GM12872 (cell line): ENCODE measurements around the gene CLASP1.

Experiments
- CTCF ChIP-seq: IDR thresholded peaks from 3 replicates; pipeline ENCODE4 v1.5.1; 2011; ENCODE audit warnings: low read depth, mild to moderate bottlenecking, low read length, moderate library complexity; ENCODE audit not compliant: insufficient read depth

Gene CLASP1

DNA sequence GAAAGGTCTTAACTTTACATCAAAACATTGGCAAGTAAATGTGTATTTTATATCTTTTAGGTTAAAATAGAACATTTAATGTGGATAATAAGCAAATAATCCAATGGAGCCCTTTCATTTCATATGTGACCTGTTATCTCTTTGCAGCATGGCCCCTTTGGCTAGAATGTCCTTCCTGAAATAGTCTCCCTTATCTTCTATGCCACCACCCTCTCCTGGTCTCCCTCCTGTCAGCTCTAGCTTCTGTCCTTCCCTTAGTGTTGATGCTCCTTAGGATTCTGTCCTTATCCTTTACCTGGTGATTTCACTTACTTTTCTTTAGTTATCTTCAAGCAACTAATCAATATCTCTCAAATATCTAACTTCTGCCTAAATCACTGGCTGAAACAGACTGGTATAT lies 277.2 kb downstream of the CLASP1 start:
- TF ChIP-seq CTCF, result no peak

GRCh38 chr2:121368836-121369235 lies 280.4 kb downstream of the CLASP1 start:
- TF ChIP-seq CTCF, result no peak

- TF ChIP-seq CTCF, result no peak
Measured at GRCh38 chr2:121368155-121368554, 281.1 kb downstream of the CLASP1 start.

DNA sequence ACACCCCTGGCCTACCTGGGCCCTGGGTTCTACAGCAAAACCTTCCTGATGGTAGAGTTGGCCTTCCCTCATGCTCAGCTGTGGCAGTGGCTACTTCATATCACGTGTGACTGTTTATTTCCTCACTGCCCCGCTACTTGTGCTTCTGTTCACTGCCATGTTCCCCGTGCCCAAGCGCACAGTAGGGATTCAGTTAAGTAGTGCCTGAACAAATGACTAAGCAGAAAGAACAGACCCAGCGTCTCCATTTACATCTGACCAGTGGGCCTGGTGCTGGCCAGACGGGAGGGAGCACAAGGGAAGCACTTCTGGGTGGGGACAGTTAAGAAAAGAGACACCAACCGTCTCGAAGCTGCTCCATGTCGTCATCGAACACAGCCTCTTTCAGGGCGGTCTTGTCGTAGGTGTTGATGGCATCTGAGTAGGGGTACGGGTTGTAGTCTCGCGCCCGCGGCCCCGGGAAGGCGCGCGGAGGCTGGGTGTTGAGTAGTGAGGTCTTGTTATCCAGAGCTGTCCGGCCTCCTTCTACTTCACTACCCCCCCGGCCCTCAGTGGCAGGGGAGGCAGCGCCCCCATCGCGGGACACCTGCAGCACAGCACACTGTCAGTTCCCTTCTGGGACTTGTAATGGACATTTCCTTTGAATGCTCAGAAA lies 281.9 kb downstream of the CLASP1 start:
- TF ChIP-seq CTCF, result no peak

DNA sequence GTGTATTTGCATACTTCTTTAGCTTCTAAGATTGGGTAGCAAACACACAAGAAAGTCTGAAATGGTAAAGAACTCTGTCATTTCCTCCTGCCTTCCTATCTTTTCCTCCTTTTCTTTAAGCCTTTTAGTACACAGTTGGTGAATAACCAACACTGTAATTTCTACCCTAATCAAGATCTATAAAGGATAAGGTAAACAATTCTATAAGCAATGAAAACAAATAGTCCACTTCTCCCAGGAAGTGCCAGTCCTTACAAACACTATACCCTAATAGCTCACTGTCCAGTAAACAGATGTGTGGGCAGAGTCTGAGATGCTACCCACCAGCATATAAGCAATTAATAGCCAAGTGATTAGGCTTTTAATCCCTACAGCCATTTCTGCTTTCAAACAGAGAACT lies 283.2 kb downstream of the CLASP1 start:
- TF ChIP-seq CTCF, result no peak

- TF ChIP-seq CTCF, result no peak
Measured at GRCh38 chr2:121365061-121365460, 284.2 kb downstream of the CLASP1 start.

GRCh38 chr2:121363632-121364420 lies 285.4 kb downstream of the CLASP1 start:
- TF ChIP-seq CTCF, result no peak
